Skin of body (tissue), 2 donors: Measurements from ENCODE around the gene MAN2A2. TPM values are rescaled to one million over a fixed set of nuclear protein-coding genes. Genes with fewer than 3 reads are reported as not detected.

ENCODE experiments used
- DNase-seq: peaks from one replicate; lab custom pipeline; 2025; lab: John Stamatoyannopoulos, UW
- total RNA-seq: library from RNA; depleted of rRNA; stranded (reverse); fragments of >200 nt; gene quantifications from one replicate; pipeline ENCODE4 v1.2.3, GENCODE V29; 2014

MAN2A2 gene
- total RNA-seq, 1 donor from 2014 or later = 22.5 TPM

DNA sequence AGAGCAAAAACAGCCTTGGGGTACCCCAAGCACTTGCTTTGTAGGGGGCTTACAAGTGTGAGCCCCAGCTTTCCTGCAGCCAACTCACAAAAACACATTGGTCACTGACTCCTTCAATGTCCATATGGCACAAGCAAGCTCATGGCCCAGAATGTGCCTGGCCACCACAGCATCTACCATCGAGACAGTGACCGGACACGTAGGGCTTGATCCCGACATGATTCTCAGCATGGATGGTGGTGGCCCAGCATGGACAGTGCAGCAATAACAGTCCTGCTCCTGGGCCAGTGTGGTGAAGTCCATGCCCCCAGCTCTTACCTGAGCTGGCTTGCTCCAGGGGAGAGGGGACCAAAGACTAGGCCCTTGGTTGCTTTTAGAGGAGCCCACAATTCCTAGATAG is 37.9 kb downstream of the MAN2A2 start:
- no peak for DNase-seq

DNA sequence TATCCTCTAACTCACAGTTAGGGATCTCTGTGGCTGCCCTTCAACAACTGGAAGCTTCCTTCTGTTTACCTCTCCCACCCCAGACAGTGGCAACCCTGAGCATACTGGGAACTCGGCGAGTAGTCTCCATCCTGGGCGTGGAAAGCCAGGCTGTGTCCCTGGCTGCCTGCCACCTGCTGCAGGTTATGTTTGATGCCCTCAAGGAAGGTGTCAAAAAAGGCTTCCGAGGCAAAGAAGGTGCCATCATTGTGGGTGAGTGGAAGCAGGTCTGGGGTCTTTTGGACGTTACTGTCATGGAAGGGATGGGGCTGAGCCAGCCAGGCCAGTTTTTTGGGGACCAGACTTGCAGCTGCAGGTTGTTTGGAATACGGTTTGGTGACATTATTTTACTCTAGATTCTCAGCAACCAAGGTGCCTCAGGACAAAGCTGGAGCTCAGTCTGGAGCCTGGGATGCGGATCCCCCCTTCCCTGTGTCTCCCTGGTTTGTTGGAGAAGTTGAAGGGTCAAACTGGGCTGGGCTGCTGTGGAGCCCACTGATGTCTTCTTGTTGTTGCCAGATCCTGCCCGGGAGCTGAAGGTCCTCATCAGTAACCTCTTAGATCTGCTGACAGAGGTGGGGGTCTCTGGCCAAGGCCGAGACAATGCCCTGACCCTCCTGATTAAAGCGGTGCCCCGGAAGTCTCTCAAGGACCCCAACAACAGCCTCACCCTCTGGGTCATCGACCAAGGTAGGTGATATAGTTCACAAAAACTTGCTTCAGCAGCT is 39.4 kb downstream of the MAN2A2 start:
- no peak for DNase-seq

DNA sequence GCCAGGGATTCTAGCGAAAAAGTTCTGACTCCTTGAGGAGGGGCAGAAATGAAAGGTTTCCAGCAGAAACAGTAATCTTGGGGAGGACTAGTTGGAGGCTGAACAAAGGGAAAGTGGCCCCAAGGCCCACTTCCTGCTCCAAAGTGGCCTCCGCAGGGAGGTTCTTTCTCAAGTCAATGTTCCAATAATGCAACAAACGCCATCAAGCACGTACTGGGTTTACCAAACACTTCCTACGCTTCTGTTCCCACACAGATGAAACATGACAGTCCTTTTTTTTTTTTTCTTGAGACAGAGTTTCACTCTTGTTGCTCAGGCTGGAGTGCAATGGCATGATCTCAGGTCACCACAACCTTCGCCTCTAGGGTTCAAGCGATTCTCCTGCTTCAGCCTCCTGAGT is 42.0 kb downstream of the MAN2A2 start:
- no peak for DNase-seq

DNA sequence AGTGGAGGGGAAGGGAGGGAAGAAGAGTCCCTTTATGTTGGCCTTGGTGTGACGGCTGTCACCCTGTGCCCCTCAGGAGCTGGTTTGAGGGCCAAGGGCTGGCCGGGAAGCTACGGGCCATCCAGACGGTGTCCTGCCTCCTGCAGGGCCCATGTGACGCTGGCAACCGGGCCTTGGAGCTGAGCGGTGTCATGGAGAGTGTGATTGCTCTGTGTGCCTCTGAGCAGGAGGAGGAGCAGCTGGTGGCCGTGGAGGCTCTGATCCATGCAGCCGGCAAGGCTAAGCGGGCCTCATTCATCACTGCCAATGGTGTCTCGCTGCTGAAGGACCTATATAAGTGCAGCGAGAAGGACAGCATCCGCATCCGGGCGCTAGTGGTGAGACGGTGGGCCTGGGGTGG is 43.4 kb downstream of the MAN2A2 start:
- no peak for DNase-seq

DNA sequence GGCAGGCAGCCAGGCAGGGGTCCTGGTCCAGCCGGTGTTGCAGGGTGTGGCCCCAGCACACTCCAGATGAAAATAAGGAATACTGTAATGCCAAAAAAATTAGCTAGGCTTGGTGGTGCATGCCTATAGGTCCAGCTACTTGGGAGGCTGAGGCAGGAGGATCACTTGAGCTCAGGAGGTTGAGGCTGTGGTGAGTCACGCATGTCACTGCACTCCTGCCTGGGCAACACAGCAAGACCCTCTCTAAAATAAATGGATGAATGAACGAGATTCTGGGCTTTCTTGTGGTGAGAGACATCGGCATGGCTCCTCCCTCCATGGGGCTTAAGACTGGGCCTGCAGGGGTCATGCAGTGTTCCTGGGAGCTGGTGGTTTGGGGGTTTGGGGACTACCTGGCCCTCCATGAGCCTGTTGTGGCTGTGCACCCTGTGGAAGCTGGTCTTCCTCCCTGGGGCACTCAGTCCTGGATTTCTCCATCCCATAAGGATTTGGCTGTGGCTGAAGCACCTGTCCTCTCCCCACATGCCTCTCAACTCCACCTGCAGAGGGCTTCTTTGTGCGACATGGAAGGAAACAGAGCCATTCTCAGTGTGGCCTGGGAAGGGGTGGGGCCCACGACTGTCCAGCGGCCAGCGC is 44.0 kb downstream of the MAN2A2 start:
- no peak for DNase-seq

DNA sequence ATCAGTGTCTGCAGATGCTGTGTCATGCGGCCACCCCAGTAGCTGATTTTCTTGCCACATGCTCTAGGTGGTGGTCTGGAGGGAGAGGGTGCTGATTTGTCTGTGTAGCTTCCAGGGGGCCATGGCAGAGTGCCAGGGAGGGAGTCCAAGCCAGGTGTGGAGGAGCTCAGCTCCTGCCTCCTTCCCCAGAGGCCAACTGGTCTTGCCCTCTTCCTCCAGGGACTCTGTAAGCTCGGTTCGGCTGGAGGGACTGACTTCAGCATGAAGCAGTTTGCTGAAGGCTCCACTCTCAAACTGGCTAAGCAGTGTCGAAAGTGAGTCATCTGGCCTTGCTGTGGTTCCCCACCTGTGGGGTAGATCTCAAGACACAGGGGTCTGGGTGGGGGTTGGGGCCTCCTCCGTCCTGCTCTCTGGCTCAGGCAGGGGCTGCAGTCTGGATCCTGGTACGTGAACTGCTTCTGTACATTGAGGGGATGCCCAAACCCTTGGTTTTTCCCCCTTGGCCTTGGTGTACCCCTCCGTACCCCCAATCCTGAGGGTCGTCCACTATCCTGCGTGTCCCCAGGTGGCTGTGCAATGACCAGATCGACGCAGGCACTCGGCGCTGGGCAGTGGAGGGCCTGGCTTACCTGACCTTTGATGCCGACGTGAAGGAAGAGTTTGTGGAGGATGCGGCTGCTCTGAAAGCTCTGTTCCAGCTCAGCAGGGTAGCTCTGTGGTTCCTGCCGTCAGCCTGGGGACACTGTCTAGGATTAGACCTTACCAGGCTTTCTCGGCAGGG is 44.7 kb downstream of the MAN2A2 start:
- no peak for DNase-seq

DNA sequence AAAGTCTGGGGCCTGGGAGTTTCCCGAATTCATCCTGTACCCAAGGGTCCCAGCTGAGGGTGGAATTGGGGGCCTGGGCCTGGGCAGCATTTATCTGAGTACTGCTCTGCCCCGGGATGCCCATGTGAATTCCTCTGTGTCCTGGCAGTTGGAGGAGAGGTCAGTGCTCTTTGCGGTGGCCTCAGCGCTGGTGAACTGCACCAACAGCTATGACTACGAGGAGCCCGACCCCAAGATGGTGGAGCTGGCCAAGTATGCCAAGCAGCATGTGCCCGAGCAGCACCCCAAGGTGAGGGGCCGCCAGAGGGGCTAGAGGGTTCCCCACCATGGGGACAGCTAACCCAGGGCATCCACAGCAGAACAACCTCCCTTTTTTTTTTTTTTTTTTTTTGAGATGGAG is 45.4 kb downstream of the MAN2A2 start:
- DNase-seq = no peak

DNA sequence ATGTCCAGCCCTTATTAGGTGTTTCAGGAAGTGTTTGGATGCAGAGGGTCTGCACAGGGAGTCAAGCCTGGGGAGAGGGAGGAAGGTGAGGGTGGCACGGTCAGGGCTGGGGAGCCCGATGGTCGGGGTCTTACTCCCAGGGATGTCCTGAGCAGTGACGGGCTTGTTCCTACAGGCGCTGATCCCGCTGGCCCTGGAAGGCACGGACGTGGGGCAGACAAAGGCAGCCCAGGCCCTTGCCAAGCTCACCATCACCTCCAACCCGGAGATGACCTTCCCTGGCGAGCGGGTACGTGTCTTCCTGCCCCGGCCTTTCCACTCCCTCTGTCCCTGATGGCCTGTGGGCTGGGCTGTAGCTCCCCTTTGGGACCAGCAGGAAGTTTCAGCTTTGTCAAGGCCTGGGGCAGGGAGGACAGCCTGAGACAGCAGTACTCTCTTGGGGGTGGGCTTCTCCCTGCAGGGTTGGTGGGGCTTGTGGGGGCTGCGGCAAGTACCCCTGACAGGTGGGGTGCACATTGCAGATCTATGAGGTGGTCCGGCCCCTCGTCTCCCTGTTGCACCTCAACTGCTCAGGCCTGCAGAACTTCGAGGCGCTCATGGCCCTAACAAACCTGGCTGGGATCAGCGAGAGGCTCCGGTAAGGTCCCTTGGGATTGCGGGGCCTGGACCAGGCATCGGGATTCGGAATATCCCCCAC is 47.0 kb downstream of the MAN2A2 start:
- no peak for DNase-seq

DNA sequence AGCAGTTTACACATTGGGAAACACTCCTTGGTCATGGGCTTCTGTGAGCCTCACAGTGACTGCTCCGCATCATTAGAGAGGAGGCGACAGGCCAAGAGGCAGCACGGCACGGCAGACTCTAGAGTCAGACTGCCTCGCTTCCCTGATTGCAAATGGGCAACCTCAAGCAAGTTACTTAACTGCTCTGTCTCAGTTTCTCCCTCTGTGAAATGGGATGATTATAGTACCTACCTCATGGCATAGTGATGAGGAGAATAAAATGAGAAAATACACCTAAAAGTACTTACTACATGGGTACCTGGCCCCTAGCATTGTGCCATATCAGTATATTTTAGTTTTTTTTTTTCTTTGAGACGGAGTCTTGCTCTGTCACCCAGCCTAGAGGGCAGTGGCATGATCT is 47.6 kb downstream of the MAN2A2 start:
- no peak for DNase-seq

DNA sequence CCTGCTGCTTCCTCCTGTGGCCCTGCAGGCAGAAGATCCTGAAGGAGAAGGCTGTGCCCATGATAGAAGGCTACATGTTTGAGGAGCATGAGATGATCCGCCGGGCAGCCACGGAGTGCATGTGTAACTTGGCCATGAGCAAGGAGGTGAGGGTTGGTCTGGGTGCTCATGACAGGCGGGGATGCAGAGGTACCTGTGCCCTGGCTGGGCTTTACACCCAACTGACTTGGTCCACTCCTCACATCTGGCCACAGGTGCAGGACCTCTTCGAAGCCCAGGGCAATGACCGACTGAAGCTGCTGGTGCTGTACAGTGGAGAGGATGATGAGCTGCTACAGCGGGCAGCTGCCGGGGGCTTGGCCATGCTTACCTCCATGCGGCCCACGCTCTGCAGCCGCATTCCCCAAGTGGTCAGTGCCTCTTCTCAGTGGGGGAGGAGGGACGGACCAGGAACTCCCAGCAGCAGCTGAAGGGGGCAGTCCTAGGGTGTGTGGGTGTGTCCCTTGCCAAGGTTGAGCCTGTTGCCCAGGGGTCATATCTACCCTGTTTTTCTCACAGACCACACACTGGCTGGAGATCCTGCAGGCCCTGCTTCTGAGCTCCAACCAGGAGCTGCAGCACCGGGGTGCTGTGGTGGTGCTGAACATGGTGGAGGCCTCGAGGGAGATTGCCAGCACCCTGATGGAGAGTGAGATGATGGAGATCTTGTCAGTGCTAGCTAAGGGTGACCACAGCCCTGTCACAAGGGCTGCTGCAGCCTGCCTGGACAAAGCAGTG is 50.0 kb downstream of the MAN2A2 start:
- DNase-seq = no peak

DNA sequence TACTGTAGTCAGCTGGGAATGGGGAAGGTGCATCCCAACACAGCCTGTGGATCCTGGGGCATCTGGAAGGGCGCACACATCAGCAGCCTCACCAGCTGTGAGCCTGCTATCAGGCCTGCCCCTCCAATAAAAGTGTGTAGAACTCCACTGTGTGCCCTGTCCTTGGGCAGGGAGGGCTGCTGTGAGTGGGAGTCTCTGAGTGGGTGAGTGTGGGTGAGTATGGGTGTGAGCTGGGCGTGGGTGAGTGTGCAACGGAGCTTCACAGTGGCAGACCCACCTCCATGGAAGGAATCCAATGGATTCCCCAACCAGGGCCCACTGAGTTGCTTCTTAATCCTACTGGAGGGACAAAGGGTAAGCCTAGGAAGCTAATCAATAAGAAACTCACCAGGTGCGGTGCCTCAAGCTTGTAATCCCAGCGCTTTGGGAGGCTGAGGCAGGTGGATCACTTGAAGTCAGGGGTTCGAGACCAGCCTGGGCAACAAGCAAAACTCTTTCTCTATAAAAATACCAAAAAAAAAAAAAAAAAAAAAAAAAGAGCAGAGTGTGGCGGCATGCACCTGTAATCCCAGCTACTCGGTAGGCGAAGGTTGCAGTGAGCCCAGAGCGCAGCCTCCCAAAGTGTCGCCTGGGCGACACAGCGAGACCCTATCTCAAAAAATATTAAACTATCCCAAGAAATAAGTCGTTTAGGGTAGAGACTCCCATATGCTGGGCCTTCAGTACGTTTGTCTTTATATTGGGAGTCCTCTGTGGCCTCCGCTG is 51.0 kb downstream of the MAN2A2 start:
- DNase-seq = no peak

DNA sequence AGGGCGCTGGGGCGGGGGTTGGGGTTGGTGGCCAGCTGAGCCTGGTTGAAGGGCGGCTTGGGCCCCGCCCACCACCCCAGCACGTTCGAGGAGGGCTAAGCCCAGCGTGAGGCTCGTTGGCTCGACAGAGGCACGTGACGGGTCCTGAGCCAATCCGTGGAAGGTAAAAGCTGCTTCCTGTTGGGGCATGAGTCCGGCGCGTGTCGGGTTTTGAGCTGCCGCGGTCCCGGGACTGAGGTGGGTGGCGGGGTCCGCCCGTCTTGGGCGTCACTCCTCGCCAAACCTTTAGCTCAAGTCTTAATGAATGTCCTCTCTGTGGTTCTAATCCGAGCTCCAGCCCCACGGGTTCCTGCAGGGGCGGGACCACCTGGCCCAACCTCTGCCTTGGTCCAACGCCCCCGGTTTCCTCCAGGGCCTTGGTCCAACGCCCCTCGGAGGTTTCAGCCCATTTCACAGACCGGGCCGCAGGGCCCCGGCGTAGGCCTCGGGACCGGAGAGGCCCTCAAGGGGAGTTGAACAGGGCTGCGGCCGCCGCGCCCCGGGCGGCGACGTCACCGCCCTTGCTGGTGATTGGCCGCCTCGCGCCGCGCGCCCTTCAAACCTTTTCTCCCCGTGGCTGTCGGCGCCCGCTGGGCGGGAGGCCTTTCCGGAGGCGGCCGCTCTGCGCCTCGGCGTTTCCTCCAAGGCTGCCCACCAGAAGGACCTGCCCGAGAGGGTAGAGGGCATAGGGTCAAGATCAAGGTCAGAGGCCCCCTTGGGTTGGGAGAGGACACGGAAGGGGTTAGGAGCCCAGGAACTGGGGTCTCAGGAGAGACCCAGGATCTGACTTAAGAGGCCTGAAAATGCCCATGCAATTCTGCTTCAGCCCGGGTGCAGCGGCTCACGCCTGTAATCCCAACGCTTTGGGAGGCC is 51.9 kb downstream of the MAN2A2 start, which contains the start of gene RCCD1:
RCCD1 (plus strand) TSS at position 173 of the 912 bp plus-strand sequence. CDS start 1,851 bp downstream, outside the sequence.
- peak; percentile 93 for DNase-seq

DNA sequence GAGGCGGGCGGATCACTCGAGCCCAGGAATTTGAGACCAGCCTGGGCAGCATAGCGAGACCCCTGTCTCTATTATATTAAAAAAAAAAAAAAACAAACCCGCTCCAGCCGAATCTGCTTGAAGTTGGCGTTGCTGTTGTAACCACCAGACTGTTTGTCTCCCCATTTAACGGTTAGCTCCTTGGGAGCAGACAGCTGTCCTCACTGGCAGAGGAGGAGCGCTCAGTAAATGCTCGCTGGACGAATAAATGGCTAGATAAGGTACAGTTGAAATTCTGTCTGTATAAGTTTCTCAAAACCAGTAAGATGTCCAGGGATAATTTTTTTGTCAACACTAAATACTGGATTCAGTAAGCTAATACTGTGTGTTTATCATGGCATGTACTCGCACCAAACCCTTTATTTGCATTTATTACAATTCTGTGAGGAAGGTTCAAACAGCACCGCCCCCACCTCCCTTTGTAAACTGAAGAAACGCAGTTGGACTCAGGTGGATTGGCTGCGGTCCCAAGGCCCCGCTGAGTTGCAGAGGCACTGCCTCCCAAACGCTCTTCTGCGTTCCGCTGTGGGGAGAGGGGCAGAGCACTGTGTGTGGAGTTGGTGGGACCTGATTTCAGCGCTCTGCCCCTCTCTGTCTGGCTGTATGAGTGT is 52.6 kb downstream of the MAN2A2 start:
- no peak for DNase-seq

DNA sequence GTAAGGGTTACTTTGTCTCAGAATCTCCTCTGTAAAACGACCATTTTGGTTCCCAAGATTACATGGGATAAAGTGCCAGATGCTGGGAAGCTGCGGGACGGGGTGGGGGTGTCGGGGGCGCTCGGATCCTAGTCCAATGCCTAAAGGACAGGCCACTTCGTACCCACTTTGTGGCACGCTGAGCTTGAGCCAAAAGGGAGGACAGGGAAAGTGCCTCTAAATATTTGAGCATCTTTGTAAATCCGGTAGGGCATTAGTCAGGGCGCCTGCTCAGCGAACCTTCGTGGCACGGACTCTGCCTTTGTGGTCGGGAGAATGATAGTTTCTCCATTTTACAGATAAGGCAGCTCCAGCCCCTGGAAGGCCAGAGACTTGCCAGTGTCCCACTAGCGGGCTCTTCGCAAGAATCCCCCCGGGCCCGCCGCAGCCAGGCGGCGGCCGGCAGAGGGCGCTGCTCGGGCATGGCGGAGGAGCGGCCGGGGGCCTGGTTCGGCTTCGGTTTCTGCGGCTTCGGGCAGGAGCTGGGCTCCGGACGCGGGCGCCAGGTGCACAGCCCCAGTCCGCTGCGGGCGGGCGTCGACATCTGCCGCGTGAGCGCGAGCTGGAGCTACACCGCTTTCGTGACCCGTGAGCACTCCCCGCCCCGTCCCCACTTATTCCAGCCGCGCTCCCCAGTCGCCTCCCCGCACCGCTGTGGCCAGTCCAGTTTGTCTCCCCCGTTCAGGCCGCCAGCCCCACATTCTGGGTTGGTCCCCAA is 53.4 kb downstream of the MAN2A2 start:
- peak; percentile 63 for DNase-seq

DNA sequence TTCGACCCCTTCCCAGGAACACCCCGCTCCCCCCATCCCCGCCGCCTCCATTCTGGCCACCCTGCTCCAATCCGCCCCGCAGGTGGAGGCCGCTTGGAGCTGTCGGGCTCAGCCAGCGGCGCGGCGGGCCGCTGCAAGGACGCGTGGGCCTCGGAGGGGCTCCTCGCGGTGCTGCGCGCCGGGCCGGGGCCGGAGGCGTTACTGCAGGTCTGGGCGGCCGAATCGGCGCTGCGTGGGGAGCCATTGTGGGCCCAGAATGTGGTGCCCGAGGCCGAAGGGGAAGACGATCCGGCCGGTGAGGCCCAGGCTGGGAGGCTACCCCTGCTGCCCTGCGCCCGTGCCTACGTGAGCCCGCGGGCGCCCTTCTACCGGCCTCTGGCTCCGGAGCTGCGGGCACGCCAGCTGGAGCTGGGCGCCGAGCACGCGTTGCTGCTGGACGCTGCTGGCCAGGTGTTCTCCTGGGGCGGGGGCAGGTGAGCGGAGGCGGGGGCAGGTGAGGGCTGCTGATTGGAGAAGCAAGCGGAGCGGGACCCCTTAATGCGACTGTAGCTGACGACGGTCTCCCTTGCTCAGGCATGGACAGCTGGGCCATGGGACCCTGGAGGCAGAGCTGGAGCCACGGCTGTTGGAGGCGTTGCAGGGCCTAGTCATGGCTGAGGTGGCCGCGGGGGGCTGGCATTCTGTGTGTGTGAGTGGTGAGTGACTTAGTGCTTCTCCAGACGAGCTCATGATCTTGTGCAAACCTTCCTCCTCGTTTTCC is 54.1 kb downstream of the MAN2A2 start:
- no peak for DNase-seq

DNA sequence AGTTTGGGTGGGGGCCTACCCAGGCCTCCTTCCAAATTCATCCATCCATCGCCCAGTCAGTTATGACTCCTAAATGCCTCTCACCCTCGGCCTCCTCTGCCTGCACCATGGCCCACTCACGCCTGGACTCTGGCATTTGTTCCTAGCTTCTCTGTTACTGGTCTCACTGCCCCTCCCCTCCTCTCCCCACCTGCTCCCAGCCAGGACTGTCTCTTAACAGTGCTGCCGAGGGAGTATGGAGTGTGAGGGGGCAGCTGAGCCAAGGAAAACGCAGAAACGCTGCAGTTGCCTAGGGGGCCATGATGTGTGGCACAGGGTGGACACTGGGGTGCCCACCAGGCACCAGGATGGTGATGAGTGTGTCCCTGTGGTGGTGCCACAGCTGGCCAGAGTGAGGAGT is 54.7 kb downstream of the MAN2A2 start:
- DNase-seq = no peak

DNA sequence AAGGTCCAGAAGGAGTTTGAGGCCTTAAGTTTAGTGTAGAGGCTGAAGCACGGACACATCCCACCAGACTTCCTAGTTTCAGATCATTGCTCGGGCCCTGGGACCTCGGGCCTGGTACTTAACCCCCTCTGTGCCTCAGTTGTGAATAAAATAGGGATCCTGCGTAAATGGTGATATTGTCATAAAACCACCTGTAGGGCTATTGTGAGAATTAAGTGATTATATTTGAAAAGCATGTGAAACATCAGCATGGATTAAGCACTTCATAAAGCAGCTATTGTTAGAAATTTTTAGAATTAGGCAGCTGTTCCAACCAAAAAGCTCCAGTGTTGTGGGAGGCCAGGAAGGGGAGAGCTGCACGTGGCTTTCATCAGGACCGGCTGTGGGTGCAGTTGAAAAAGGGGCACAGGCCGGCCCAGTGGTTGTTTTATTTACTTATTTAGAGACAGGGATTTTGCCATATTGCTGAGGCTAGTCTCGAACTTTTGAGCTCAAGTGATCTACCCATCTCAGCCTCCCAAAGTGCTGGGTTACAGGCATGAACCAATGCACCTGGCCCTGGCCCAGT is 56.0 kb downstream of the MAN2A2 start:
- DNase-seq = no peak
